Measurements from ENCODE around the gene TTC7B. TPM values are rescaled to one million over a fixed set of nuclear protein-coding genes. Genes with fewer than 3 reads are reported as not detected.

Gene TTC7B
- total and polyA plus RNA-seq, 9 of the 15 experiments (the other 6 are each of a cell fraction or from before 2014, with no cell fraction given): 2.2 to 77.2 (median 36.7) TPM

GRCh38 chr14:90512329-90512991 is 303.8 kb downstream of the TTC7B start:
- no peak overlapping the region for H3K27ac ChIP-seq (ENCODE audit: extremely low read depth, low read depth, low read length)
- H2AFZ ChIP-seq (ENCODE audit: low read depth, low read length): no peak overlapping the region
- H3K27me3 ChIP-seq (ENCODE audit: control insufficient read depth in 2 of 2, insufficient read depth in 2 of 2, low read length in 2 of 2): peaks cover 0 to 17% of the 10 kb centered on the region in 2 experiments; a peak in 2 of 5 replicates
- H3K4me3 ChIP-seq: no peak overlapping the region
- in situ Hi-C loops (cut with MboI) (no loop called here), intact Hi-C loops (cut with micrococcal nuclease) (no loop called here)
- no peaks in the 10 kb centered on the region for H3K9me3 ChIP-seq (replicated peaks; ENCODE audit: control insufficient read depth, insufficient read depth, low read depth, low read length)
- no peak for TF ChIP-seq DLX4 (CRISPR knock-in tag; IDR thresholded peaks at IDR 0.05)
- TF ChIP-seq ZNF277 (CRISPR knock-in tag; IDR thresholded peaks at IDR 0.05; ENCODE audit: borderline replicate concordance): no peak
- no peak for TF ChIP-seq EGR1 (conservative IDR thresholded peaks at IDR 0.05)
- no peak for TF ChIP-seq ZNF79 (CRISPR knock-in tag; IDR thresholded peaks at IDR 0.05; ENCODE audit: low read depth)
- TF ChIP-seq EHMT2 (IDR thresholded peaks at IDR 0.05): no peak
- no peak for TF ChIP-seq BRCA1 (IDR thresholded peaks at IDR 0.05)
- TF ChIP-seq BRCA1 (CRISPR knock-in tag; IDR thresholded peaks at IDR 0.05): no peak
- TF ChIP-seq ZNF354B (CRISPR knock-in tag; IDR thresholded peaks at IDR 0.05): no peak
- TF ChIP-seq MTA2 (IDR thresholded peaks at IDR 0.05; ENCODE audit: low read depth): no peak
- TF ChIP-seq ELF1 (tag; IDR thresholded peaks at IDR 0.05): no peak
- TF ChIP-seq CEBPG (CRISPR knock-in tag; IDR thresholded peaks at IDR 0.05): no peak
- no peak for TF ChIP-seq CEBPG (tag; conservative IDR thresholded peaks at IDR 0.05 in 1 of 2, IDR thresholded peaks at IDR 0.05 in 1 of 2)
- no peak for TF ChIP-seq ZBTB12 (CRISPR knock-in tag; IDR thresholded peaks at IDR 0.05)
- no peak for TF ChIP-seq NFATC3 (IDR thresholded peaks at IDR 0.05)
- TF ChIP-seq ZFP1 (CRISPR knock-in tag; IDR thresholded peaks at IDR 0.05): no peak
- TF ChIP-seq L3MBTL2 (IDR thresholded peaks at IDR 0.05): no peak
- TF ChIP-seq FOXA3 (CRISPR knock-in tag; conservative IDR thresholded peaks at IDR 0.05 in 1 of 2, IDR thresholded peaks at IDR 0.05 in 1 of 2): no peak
- no peak for TF ChIP-seq ZNF507 (tag; conservative IDR thresholded peaks at IDR 0.05)
- no peak for TF ChIP-seq CCNT2 (IDR thresholded peaks at IDR 0.05; ENCODE audit: borderline replicate concordance, extremely low read depth, insufficient read length, low read depth, low read length)
- WGBS (ENCODE audit: insufficient coverage, low coverage, missing lambda C conversion rate): 75% methylated on average over 2 of the region's 10 CpGs
- H3K79me2 ChIP-seq (ENCODE audit: control insufficient read depth, insufficient read depth, low read length): no peaks in the 10 kb centered on the region
- H4K20me1 ChIP-seq (replicated peaks; ENCODE audit: control insufficient read depth, insufficient read depth, low read length): no peaks in the 10 kb centered on the region
- DNase-seq (ENCODE audit: extremely low read depth in 1 of 4, low spot score in 3 of 4) (no peak), FAIRE-seq (no peak), ATAC-seq (no peak)
- no TSS peak for BruUV-seq (replicated peaks)
- H3K9ac ChIP-seq (ENCODE audit: insufficient read depth in 1 of 2, low read depth in 2 of 2, low read length in 2 of 2): 0 out of 4 replicates have a peak overlapping the region, but pooled peaks of 1 of the 2 experiments have one; percentile 17
- H3K4me1 ChIP-seq (replicated peaks in 1 of 2; ENCODE audit: control insufficient read depth in 2 of 2, insufficient read depth in 2 of 2, low read length in 2 of 2): peaks cover 7 to 23% of the 10 kb centered on the region in 2 experiments
- H3K9me1 ChIP-seq (ENCODE audit: control insufficient read depth, insufficient read depth, low read length): no peaks in the 10 kb centered on the region
- no peak overlapping the region for H3K4me2 ChIP-seq (ENCODE audit: insufficient read depth, low read length)
- ChIA-PET CTCF (ENCODE audit: low intra/inter-chr PET ratio) (no interaction called here), POLR2A (interaction anchor here (0.5 to 0.7 kb wide), 3 partner anchors 55 to 826 kb away, joined by 3 read pairs; no protein-coding TSS in a partner anchor)
- no peaks in the 10 kb centered on the region for H3K36me3 ChIP-seq (ENCODE audit: control insufficient read depth, insufficient read depth, low read length)

All from K562 (cell line).